ENCODE measurements around the gene TUBB4A. TPM values are rescaled to one million over a fixed set of nuclear protein-coding genes. Genes with fewer than 3 reads are reported as not detected.

Gene TUBB4A
- total and polyA plus RNA-seq, 2 of the 8 experiments (the other 6 are each of a cell fraction or from before 2014, with no cell fraction given), result 16.8 to 30.4 TPM

GRCh38 chr19:6455924-6456323 is 46.2 kb downstream of the TUBB4A start:
- TF ChIP-seq E2F6 (IDR thresholded peaks at IDR 0.05), result no peak
- TF ChIP-seq ATF2 (IDR thresholded peaks at IDR 0.05; ENCODE audit: low read length), result no peak
- TF ChIP-seq ZNF274 (IDR thresholded peaks at IDR 0.05; ENCODE audit: borderline replicate concordance, extremely low read depth, low read length), result no peak
- Histone ChIP-seq H2BK5ac (ENCODE audit: low read depth, low read length) (no peak overlapping the region), H4K91ac (replicated peaks; ENCODE audit: insufficient read length, low read length) (no peak overlapping the region), H3K9me3 (ENCODE audit: insufficient read depth in 2 of 2, low read depth in 1 of 2, low read length in 1 of 2) (peaks cover 0 to 8% of the 10 kb centered on the region in 2 experiments; a peak in 1 of 4 replicates), H3K4ac (replicated peaks; ENCODE audit: insufficient read length, low read depth, low read length) (no peak overlapping the region), H2BK12ac (ENCODE audit: low read depth, low read length) (no peak overlapping the region), H3K56ac (replicated peaks; ENCODE audit: insufficient read length, low read depth, low read length) (no peak overlapping the region), H2AFZ (ENCODE audit: low read length) (no peak overlapping the region), H3K23me2 (ENCODE audit: low read depth, low read length) (peaks cover 7% of the 10 kb centered on the region), H3K18ac (ENCODE audit: extremely low read depth, low read length) (no peak overlapping the region), H3K4me3 (ENCODE audit: extremely low read depth in 1 of 4, insufficient read depth in 2 of 4, low read depth in 3 of 4, low read length in 4 of 4) (no peak overlapping the region), H2BK20ac (ENCODE audit: low read length) (no peak overlapping the region), H4K5ac (ENCODE audit: insufficient read length, low read depth, low read length) (no peak overlapping the region), H3K14ac (ENCODE audit: insufficient read length) (no peak overlapping the region), H4K8ac (ENCODE audit: extremely low read depth, insufficient read depth, low read length) (no peak overlapping the region), H4K20me1 (replicated peaks in 1 of 2; ENCODE audit: control insufficient read depth in 1 of 2, insufficient read depth in 2 of 2, low read length in 2 of 2) (no peaks in the 10 kb centered on the region), H3K23ac (ENCODE audit: insufficient read length) (no peak overlapping the region), H3K36me3 (ENCODE audit: control insufficient read depth in 2 of 4, insufficient read depth in 4 of 4, low read length in 3 of 4) (peaks cover 5 to 30% (median 10%) of the 10 kb centered on the region in 4 experiments; a peak in 7 of 8 replicates), H3K27me3 (replicated peaks in 1 of 4; ENCODE audit: control insufficient read depth in 3 of 4, extremely low read depth in 1 of 4, insufficient read depth in 3 of 4, low read length in 3 of 4) (no peaks in the 10 kb centered on the region), H3K4me2 (ENCODE audit: insufficient read depth in 1 of 2, low read depth in 2 of 2, low read length in 2 of 2) (no peak overlapping the region), H3K79me2 (ENCODE audit: control insufficient read depth in 1 of 2, insufficient read depth in 2 of 2, low read length in 2 of 2) (no peaks in the 10 kb centered on the region), H3K27ac (ENCODE audit: low read depth, low read length) (no peak overlapping the region), H2AK5ac (ENCODE audit: low read depth, low read length) (no peak overlapping the region), H3K4me1 (replicated peaks in 1 of 4; ENCODE audit: control insufficient read depth in 3 of 4, insufficient read depth in 4 of 4, low read length in 3 of 4) (peaks cover 0 to 9% (median 0%) of the 10 kb centered on the region in 4 experiments; a peak in 5 of 7 replicates), H2BK15ac (ENCODE audit: low read length) (no peak overlapping the region), H3K79me1 (ENCODE audit: low read depth, low read length) (no peaks in the 10 kb centered on the region), H3K9ac (replicated peaks in 1 of 4; ENCODE audit: extremely low read depth in 1 of 4, low read depth in 3 of 4, low read length in 3 of 4) (no peak overlapping the region), H2BK120ac (replicated peaks; ENCODE audit: low read depth, low read length) (no peak overlapping the region)
- DNase-seq (ENCODE audit: low read depth in 1 of 2, low spot score in 2 of 2) (no peak), FAIRE-seq (no peak)
- CTCF ChIA-PET (ENCODE audit: partially characterized antibody), result interaction anchor here (0.6 kb wide), 1 partner anchor 178 kb away, joined by 3 read pairs; no protein-coding TSS in a partner anchor
- WGBS, 2 experiments (ENCODE audit: extremely low coverage in 1 of 2, insufficient coverage in 1 of 2, insufficient read length in 1 of 2, insufficient replicate concordance in 2 of 2, low coverage in 1 of 2, low lambda C conversion rate in 2 of 2, missing lambda C conversion rate in 1 of 2), result 94% methylated on average over 15 of the region's 15 CpGs; no CpG with 5 or more reads in 1 of the 2 experiments
- POLR2A ChIA-PET (ENCODE audit: partially characterized antibody), result interaction anchor here (0.7 kb wide), 2 partner anchors 16 kb away, joined by 3 read pairs; no protein-coding TSS in a partner anchor

Measured in H1 (cell line).